GM19463 (cell line): ENCODE results near the gene FXYD3.
"Not testable (repeated sequence)": the region's sequence is repeated elsewhere in the genome, so short reads cannot be mapped to it uniquely, and the experiment has no call there.

Experiments
- ATAC-seq: cut with Tn5 transposase; IDR thresholded peaks from one replicate; pipeline ENCODE4 v1.9.1; 2021; ENCODE audit warnings: mild to moderate bottlenecking, moderate library complexity; ENCODE audit not compliant: unreplicated experiment

FXYD3 gene

DNA sequence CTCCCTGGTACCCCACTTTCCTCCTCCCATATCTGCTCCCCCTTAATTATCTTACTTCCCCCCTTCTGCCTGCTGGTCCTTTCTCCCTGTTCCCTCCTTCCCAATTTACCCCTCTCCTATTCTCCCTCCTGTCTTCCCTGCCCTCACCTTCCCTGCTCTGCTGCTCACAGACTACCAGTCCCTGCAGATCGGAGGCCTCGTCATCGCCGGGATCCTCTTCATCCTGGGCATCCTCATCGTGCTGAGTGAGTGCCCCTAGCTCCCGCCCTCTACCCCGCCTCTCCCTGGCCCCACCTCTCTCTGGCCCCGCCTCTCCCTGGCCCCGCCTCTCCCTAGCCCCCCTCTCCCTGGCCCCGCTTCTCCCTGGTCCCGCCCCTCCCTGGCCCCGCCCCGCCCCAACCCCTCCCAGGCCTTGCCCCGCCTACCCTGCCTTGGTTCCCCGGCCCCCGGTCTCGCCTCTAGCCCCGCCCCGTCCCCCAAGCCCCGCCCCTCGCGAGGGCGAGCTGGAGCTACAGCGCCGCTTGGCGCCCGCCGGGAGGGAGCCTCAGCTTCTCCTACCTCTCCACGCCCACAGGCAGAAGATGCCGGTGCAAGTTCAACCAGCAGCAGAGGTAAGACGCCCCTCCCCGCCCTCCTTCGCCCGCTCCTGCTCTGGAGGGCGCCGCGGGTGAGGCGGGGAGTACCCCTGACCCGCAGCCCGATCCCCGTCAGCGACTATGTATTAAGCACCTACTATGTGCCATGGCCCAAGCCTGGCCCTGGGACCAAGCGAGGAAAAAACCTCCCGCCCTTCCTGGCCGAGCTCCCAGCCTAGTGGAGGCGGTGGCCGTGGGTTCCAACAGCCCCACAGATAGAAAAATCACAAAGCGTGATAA lies 25.6 kb downstream of the FXYD3 start:
- peak; percentile 67 for ATAC-seq

DNA sequence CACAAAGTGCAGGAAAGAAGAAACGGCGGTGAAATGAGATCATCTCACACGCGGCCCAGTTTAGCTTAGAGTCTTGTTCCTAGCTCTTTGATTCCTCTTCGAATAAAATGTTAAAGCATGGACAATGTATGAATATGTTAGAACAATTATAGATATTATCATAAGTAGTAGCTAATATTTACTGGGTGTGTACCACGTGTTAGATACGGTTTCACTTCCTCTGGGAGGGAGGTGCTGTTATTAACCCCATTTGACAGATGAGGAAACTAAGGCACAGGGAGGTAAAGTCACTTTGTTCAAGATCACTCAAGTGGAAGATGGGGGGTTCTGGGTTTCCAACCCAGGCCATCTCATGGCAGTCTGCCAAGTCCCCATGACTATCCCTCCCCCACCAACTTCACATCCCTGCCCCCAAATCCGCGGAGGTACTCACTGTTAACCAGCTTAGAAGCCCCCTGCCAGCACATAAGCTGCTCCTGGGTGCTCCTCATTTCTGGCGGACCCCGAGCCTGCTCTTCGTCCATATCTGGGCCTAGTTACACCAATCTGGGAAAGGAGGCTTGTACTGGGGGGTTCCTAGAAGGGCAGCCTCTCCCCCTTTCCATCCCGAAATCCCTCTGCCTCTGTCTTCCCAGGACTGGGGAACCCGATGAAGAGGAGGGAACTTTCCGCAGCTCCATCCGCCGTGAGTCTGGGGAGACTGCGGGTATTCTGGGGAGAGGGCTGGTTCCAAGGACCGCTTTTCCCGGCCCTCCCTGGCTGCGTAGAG lies 26.4 kb downstream of the FXYD3 start:
- no peak for ATAC-seq

GRCh38 chr19:35142606-35143230 lies 27.1 kb downstream of the FXYD3 start:
- no peak for ATAC-seq

GRCh38 chr19:35143231-35143715 lies 27.6 kb downstream of the FXYD3 start, which contains the start of gene FXYD7:
FXYD7 (plus strand) TSS chr19:35143255; CDS start chr19:35143334, 79 bp downstream.
- no peak for ATAC-seq

DNA sequence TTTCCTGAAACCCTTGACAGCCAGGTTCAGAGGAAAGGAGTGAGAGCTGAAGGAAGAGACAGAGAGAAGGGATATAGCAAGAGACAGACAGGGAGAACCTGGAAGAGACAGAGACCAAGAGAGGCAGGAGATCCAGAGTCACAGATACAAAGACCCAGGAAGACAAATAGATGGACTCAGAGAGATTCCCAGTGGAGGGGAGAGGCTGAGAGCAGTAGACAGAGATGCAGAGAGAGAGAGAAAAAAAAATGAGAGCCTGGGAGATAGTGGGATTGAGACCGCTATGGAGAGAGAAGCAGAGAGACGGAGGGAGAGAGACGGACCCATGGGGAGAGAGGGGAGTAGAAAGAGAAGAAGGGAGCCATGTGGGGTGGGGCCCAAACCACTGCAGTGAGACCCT lies 28.2 kb downstream of the FXYD3 start:
- ATAC-seq: no peak

- ATAC-seq: no peak
Observed at GRCh38 chr19:35144259-35144599, 28.6 kb downstream of the FXYD3 start.

DNA sequence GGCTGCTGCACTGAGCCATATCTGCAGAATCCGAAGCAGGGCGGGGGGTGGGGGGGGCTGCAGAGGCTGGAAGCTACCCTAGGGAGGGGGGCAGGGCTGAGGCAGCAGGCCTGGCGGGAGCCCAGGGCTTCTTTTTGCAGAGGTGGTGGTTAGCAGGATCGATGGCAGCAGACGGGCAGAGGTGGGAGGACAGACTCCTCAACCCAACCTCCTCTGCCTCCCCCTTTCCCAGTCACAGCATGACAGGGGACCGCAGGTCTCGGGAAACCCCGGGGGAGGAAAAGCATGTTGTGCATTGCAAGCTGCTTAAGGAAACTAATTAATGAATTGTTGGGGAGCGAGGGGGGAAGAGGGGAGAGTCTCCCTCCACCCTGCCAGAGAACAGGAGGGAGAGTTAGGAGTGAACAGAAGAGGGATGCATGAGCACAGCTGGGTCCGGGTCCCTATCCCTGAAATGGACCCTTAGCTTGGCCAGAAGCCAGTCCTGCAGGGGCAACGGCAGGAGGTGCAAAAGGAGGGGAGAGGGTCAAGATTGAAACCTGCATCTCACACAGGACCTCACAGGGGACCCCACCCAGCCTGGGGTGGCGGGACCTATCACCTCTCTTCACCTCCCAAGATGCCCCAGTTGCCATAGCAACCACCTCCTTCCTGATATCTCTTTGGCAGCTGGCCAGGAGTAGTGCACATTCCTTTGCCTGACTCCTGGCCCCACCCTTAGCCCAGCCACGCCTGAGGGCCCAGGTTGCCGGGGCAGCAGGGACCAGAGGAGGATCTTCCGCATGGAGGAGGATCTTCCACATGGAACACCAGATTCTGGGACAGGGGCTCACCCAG lies 29.2 kb downstream of the FXYD3 start:
- ATAC-seq: no peak

- no peak for ATAC-seq
Observed at GRCh38 chr19:35146746-35147459, 31.3 kb downstream of the FXYD3 start.

GRCh38 chr19:35149463-35149862 lies 33.8 kb downstream of the FXYD3 start:
- no peak for ATAC-seq

DNA sequence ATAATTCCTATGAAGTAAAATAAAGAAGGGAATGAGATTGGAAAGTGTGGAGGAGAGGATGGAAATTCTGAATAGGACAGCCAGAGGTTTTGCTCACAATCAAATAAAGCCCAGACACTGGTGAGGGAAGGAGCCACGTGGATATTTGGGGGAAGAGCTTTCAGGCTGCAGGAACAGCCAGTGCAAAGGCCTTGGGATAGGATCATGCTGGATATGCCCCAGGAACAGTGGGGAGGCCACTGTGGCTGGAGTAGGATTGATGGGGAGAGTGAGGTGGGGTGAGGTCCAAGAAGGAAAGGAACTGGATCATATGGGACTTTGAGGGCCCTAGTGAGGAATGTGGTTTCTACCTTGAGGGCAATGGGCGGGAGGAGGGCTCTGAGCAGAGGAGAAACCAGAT lies 34.8 kb downstream of the FXYD3 start:
- ATAC-seq: no peak

DNA sequence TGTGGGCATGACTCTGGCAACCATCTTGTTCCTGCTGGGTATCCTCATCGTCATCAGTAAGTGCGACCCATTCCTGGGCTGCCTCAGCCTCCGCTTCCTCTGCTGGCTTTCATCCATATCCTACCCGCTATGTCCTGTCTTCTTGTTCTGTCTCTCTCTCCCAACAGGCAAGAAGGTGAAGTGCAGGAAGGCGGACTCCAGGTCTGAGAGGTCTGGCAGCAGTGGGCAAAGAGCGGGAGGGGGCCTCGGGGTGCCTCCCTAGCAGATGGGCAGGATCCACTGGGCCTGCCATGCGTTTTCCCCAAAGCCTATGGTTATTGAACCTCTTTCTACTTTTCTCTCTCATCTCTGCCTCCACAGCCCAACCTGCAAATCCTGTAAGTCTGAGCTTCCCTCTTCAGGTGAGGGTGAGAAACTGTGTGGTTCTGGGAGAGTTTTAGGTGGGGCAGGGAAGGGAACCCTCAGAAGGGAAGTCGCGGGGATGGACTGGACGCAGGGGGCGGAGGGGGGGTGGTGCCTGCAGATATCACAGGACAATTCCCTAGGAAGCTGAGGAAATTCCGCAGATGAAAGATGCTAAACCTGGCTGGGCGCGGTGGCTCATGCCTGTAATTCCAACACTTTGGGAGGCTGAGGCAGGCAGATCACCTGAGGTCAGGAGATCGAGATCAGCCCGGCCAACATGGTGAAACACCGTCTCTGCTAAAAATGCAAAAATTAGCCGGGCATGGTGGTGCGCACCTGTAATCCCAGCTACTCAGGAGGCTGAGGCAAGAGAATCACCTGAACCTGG lies 35.8 kb downstream of the FXYD3 start:
- no peak for ATAC-seq

- ATAC-seq: not testable (repeated sequence)
Observed at GRCh38 chr19:35153129-35153522, 37.5 kb downstream of the FXYD3 start.

- peak; percentile 57 for ATAC-seq
Observed at GRCh38 chr19:35153701-35154524, 38.3 kb downstream of the FXYD3 start.

DNA sequence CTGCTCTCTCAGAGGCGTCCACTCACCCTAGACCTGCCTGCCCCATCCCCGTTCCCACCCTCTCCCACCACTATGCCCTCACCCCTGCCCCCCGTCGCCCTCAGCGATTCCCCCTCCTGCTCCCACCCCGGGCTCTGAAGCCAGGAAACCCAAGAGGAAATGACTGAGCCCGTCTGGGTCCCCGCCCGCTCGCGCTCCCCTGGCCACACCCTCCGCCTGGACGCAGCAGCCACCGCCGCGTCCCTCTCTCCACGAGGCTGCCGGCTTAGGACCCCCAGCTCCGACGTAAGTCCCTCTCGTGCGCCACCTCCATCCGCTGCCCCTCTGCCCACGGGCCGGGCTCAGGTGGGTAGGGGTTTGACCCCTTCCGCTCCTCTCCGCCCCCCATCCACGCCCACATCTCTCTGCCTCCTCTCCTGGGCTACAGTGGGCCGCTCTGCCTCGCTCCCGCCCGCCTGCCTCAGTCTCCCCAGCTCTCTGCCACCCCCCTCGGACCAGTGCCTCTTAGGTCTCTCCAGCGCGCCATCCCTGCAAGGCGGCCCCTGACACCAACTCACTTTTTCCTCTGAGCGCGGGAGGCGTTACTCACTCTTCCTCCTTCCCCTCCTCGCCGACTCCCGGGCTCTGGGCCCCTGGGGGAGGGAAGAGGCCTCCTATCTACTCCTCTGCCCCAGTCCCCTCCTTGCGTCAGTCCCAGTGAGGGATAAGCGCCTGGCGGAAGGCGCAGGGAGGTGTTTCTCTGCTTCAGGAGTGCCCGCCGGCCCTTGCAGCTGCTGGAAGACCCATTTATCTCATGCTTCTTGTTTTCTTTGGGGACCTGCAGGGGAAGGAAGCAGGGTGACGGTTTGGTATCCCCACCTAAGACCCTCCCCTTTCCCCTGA lies 39.1 kb downstream of the FXYD3 start, which contains the start of gene FXYD5:
Gene FXYD5, plus strand, starts transcription at position 211 of the 882 bp plus-strand sequence. CDS start 816 bp downstream, outside the sequence.
- no peak for ATAC-seq

DNA sequence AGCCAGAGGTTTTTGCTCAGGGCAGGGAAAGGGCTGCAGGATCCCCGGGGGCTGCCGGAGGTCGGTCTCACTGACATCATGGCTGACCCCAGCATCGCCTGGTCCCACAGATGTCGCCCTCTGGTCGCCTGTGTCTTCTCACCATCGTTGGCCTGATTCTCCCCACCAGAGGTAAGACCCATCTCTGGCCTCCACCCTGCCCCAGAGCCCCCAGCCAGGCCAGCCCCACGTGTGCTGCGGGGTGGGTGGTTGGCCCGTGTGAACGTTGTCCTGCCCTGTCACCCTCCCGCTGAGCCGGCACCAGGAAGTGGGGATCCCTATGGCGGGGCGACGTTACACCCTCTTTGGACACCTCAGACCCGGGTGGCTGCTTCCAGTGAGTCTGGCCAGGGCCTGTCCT lies 39.8 kb downstream of the FXYD3 start:
- no peak for ATAC-seq

GRCh38 chr19:35155981-35156672 lies 40.5 kb downstream of the FXYD3 start:
- no peak for ATAC-seq

DNA sequence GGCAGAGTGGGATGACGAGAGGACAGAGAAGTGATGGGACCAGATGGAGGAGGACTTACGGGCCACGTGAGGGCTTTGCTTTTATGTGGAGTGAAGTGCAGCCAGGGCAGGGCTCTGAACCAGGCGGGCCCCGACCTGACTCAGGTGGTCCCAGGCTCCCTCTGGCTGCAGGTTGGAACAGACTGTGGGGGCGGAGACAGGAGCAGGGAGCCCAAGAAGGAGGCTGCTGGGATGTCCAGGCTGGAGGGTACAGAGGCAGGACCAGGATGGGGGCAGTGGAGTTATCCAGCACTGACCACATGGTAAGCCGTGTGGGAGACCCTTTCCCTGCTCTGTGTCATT lies 41.0 kb downstream of the FXYD3 start:
- no peak for ATAC-seq
